ENCODE data around the gene KRTAP12-3. TPM values are rescaled to one million over a fixed set of nuclear protein-coding genes. Genes with fewer than 3 reads are reported as not detected.

Gene KRTAP12-3
- total and polyA plus RNA-seq, 5 donors from 2014 or later: not detected

DNA sequence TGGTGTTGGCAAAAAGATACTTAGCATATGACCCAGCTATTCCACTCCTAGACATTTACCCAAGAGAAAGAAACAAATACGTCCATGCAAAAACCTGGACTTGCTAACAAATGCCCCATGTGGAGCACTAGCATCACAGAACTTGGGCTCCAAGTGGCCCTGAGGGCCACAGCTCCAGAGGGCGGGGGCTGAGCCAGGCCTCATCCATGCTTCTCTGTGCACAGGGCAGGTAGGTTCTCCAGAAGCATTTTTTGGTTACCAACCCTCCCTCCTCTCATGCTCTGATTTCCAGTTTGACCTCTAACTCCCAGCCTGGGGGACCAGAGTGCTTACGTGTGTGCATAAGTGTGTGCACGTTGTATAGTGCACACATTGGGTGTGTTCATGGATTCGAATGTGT, 7.0 kb downstream of the KRTAP12-3 start:
- Histone ChIP-seq H3K9me3 (ENCODE audit: control insufficient read depth in 2 of 2, low read length in 2 of 2) (no peaks in the 10 kb centered on the region), H3K4me1 (ENCODE audit: control insufficient read depth, insufficient read depth, low read length, poor library complexity, severe bottlenecking) (no peaks in the 10 kb centered on the region), H3K27ac (ENCODE audit: insufficient read depth, low read length, poor library complexity, severe bottlenecking) (no peak overlapping the region), H3K36me3 (ENCODE audit: control insufficient read depth, insufficient read depth, low read length) (no peaks in the 10 kb centered on the region), H3K27me3 (ENCODE audit: control insufficient read depth, insufficient read depth, low read length) (peaks cover 11% of the 10 kb centered on the region), H3K4me3 (ENCODE audit: low read depth, low read length) (no peak overlapping the region)
- no peak for ATAC-seq (ENCODE audit: low read depth in 2 of 2)
- H3K27ac Mint-ChIP-seq: no peak overlapping the region
- H3K4me3 Mint-ChIP-seq: no peak overlapping the region
- H3K9me3 Mint-ChIP-seq: peaks cover 0 to 19% (median 5%) of the 10 kb centered on the region in 7 donors
- H3K27me3 Mint-ChIP-seq: peaks cover 35% of the 10 kb centered on the region
- peaks cover 0 to 3% (median 0%) of the 10 kb centered on the region in 4 donors for H3K4me1 Mint-ChIP-seq
- DNase-seq: no peak
- H3K36me3 Mint-ChIP-seq: no peaks in the 10 kb centered on the region

DNA sequence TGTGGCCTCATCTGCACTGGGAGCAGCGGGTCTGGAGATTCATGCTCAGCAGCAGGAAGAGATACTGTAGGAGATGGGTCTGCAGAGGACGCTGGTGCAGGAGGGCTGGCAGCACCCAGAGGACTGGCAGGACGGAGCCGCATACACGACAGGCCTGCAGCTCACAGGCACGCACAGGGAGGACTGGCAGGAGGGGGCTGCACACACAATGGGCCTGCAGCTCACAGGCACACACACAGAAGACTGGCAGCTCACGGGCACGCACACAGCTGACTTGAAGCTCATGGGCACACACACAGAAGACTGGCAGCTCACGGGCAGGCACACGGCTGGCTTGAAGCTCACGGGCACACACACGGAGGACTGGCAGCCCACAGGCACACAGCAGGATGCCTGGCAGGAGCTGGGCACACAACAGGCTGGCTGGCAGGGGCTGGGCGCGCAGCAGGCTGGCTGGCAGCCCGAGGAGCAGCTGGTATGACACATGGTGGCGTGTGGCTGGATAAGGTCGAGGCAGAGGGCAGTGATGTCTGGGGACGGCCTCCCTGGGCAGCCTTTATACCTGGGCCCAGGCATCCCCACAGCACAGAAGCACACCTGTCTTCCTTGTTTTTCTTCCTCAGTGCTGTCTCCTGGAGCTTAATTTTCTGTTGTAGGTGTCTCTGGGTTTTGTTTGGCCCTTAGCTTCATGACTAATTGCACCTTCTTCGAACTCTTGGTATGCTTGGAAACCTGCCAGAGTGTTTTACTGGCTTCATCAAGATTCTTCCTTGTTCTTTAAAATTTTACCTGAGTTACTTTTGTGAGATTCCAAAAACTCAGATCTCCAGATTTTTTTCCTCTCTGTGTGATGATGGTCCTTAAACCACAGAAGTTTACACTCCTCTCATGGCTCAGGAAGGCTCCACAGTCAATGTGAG, 8.9 kb downstream of the KRTAP12-3 start, which contains the start of gene KRTAP12-2:
Gene KRTAP12-2, minus strand, starts transcription at position 527 of the 920 bp plus-strand sequence. Its CDS starts 41 bp downstream, at position 486.
- Histone ChIP-seq H3K4me3 (ENCODE audit: low read depth, low read length) (no peak within 1 kb of the TSS), H3K36me3 (ENCODE audit: control insufficient read depth, insufficient read depth, low read length) (no peaks in the 10 kb centered on the region), H3K9me3 (ENCODE audit: control insufficient read depth in 2 of 2, low read length in 2 of 2) (peaks cover 3 to 9% of the 10 kb centered on the region in 2 experiments), H3K27me3 (ENCODE audit: control insufficient read depth, insufficient read depth, low read length) (peaks cover 9% of the 10 kb centered on the region), H3K4me1 (ENCODE audit: control insufficient read depth, insufficient read depth, low read length, poor library complexity, severe bottlenecking) (no peaks in the 10 kb centered on the region), H3K27ac (ENCODE audit: insufficient read depth, low read length, poor library complexity, severe bottlenecking) (no peak within 1 kb of the TSS)
- peaks cover 0 to 22% (median 7%) of the 10 kb centered on the region in 7 donors for H3K9me3 Mint-ChIP-seq
- no peaks in the 10 kb centered on the region for H3K36me3 Mint-ChIP-seq
- no peak for DNase-seq
- H3K27me3 Mint-ChIP-seq: peaks cover 20% of the 10 kb centered on the region
- H3K27ac Mint-ChIP-seq: no peak within 1 kb of the TSS
- H3K4me1 Mint-ChIP-seq: no peaks in the 10 kb centered on the region
- no peak for ATAC-seq (ENCODE audit: low read depth in 2 of 2)
- no peak within 1 kb of the TSS for H3K4me3 Mint-ChIP-seq

DNA sequence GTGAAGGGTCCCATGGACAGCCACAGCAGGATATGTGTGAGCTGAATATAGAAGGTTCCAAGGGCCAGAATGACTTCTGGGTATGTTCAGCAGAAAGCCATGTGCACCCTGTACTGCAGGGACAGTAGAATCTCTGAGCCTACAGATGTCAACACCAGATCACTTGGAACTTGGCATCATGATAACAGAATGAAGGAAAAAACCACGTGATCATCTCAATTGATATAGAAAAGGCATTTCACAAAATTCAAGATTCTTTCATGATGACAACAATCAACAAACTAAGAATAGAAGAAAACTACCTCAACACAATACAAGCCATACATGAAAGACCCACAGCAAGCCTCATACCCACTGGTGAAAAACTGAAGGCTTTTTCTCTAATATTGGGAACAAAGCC, 9.9 kb downstream of the KRTAP12-3 start:
- H3K27me3 Mint-ChIP-seq: peaks cover 21% of the 10 kb centered on the region
- H3K27ac ChIP-seq (ENCODE audit: insufficient read depth, low read length, poor library complexity, severe bottlenecking): no peak overlapping the region
- H3K36me3 ChIP-seq (ENCODE audit: control insufficient read depth, insufficient read depth, low read length): no peaks in the 10 kb centered on the region
- H3K4me1 ChIP-seq (ENCODE audit: control insufficient read depth, insufficient read depth, low read length, poor library complexity, severe bottlenecking): no peaks in the 10 kb centered on the region
- H3K36me3 Mint-ChIP-seq: no peaks in the 10 kb centered on the region
- H3K4me1 Mint-ChIP-seq: no peaks in the 10 kb centered on the region
- no peak overlapping the region for H3K4me3 ChIP-seq (ENCODE audit: low read depth, low read length)
- no peak overlapping the region for H3K4me3 Mint-ChIP-seq
- no peak overlapping the region for H3K27ac Mint-ChIP-seq
- peaks cover 9% of the 10 kb centered on the region for H3K27me3 ChIP-seq (ENCODE audit: control insufficient read depth, insufficient read depth, low read length)
- peaks cover 0 to 25% (median 7%) of the 10 kb centered on the region in 7 donors for H3K9me3 Mint-ChIP-seq
- peaks cover 10 to 18% of the 10 kb centered on the region in 2 experiments for H3K9me3 ChIP-seq (ENCODE audit: control insufficient read depth in 2 of 2, low read length in 2 of 2)
- DNase-seq: no peak
- ATAC-seq (ENCODE audit: low read depth in 2 of 2): no peak

DNA sequence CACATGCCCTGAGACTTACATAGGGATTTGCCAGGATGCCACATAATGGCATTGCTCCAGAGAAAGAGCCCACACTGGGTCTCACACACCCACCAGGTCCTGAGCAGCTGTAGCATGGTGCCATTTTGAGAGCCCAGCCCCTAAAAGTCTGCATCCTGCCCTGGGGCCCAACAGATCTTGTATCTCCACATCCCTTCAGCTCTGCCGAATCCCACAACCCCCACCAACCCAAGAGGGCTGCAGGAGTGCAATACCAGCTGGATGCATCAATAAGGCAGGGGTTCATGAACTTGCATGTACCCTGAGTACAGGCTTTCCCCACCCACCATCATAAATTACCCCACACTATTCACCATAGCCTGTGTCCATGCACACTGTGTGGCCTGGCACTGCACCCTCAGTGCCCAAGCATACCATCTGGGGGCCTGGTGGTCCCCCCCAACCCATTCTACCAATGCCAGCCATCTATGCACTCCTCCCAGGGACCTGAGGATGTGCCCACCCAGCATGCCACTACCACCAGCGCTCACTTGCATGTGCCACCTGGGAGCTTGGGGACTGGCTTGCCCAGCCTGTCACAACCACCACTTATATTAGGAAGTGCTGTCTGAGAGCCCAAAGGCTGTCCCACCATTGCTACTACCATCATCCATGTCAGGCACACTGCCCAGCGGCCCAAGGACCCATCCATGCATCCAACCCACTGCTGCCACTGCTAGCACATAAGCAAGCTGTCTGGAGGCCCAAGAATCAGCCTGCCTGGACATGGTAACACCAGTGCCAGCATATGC, 13.1 kb downstream of the KRTAP12-3 start:
- Mint-ChIP-seq H3K27ac (no peak overlapping the region), H3K9me3 (peaks cover 2 to 43% (median 11%) of the 10 kb centered on the region in 7 donors)

DNA sequence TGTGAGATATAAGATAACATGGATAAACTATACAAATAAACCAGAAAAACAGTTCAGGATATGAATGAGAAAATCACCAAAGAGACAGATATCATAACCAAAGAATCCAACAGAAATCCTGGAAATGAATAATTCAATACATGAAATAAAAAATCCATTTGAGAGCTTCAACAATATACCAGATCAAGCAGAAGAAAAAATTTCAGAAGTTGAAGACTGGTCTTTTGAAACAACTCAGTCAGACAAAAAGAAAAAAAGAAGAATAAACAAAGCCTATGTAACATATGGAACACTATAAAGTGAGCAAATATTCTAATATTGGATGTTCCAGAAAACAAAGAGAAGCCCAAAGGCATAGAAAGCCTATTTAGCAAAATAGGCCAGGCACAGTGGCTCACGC, 14.2 kb downstream of the KRTAP12-3 start:
- Mint-ChIP-seq H3K9me3 (peaks cover 2 to 43% (median 11%) of the 10 kb centered on the region in 7 donors), H3K36me3 (no peaks in the 10 kb centered on the region), H3K27ac (no peak overlapping the region), H3K27me3 (peaks cover 25% of the 10 kb centered on the region), H3K4me1 (no peaks in the 10 kb centered on the region), H3K4me3 (no peak overlapping the region)
- Histone ChIP-seq H3K4me1 (ENCODE audit: control insufficient read depth, insufficient read depth, low read length, poor library complexity, severe bottlenecking) (no peaks in the 10 kb centered on the region), H3K36me3 (ENCODE audit: control insufficient read depth, insufficient read depth, low read length) (no peaks in the 10 kb centered on the region), H3K27me3 (ENCODE audit: control insufficient read depth, insufficient read depth, low read length) (peaks cover 9% of the 10 kb centered on the region), H3K27ac (ENCODE audit: insufficient read depth, low read length, poor library complexity, severe bottlenecking) (no peak overlapping the region), H3K4me3 (ENCODE audit: low read depth, low read length) (no peak overlapping the region), H3K9me3 (ENCODE audit: control insufficient read depth in 2 of 2, low read length in 2 of 2) (peaks cover 16 to 28% of the 10 kb centered on the region in 2 experiments)
- DNase-seq (no peak), ATAC-seq (ENCODE audit: low read depth in 2 of 2) (no peak)

More for the DNA sequence above, 13.1 kb downstream of the KRTAP12-3 start:
- Mint-ChIP-seq H3K36me3 (no peaks in the 10 kb centered on the region), H3K4me1 (no peaks in the 10 kb centered on the region), H3K4me3 (no peak overlapping the region), H3K27me3 (peaks cover 20% of the 10 kb centered on the region)
- Histone ChIP-seq H3K4me3 (ENCODE audit: low read depth, low read length) (no peak overlapping the region), H3K4me1 (ENCODE audit: control insufficient read depth, insufficient read depth, low read length, poor library complexity, severe bottlenecking) (no peaks in the 10 kb centered on the region), H3K27ac (ENCODE audit: insufficient read depth, low read length, poor library complexity, severe bottlenecking) (no peak overlapping the region), H3K27me3 (ENCODE audit: control insufficient read depth, insufficient read depth, low read length) (peaks cover 9% of the 10 kb centered on the region), H3K9me3 (ENCODE audit: control insufficient read depth in 2 of 2, low read length in 2 of 2) (peaks cover 16 to 28% of the 10 kb centered on the region in 2 experiments), H3K36me3 (ENCODE audit: control insufficient read depth, insufficient read depth, low read length) (no peaks in the 10 kb centered on the region)
- no peak for DNase-seq
- ATAC-seq (ENCODE audit: low read depth in 2 of 2): no peak

DNA sequence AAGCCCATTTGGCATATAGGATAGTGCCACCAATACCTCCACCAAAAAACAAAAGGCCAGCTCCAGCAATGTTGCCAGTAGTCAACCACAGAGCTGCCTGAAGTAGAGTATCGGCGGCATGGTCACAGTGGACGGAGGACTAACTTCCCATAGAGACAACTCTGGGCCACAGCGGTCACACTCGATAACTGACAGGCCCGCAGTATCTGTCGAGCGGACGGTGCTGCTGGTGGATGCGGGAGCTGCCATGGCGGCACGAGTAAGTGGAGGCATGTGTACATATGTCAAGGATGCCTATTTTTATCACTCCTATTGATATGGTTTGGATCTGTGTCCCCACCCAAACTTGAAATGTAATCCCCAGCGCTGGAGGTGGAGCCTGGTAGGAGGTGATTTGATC, 20.1 kb downstream of the KRTAP12-3 start:
- ATAC-seq (ENCODE audit: low read depth in 2 of 2) (no peak), DNase-seq (no peak)
- H3K27ac Mint-ChIP-seq: no peak overlapping the region
- Histone ChIP-seq H3K4me3 (ENCODE audit: low read depth, low read length) (no peak overlapping the region), H3K27ac (ENCODE audit: insufficient read depth, low read length, poor library complexity, severe bottlenecking) (no peak overlapping the region), H3K36me3 (ENCODE audit: control insufficient read depth, insufficient read depth, low read length) (no peaks in the 10 kb centered on the region), H3K4me1 (ENCODE audit: control insufficient read depth, insufficient read depth, low read length, poor library complexity, severe bottlenecking) (no peaks in the 10 kb centered on the region), H3K9me3 (ENCODE audit: control insufficient read depth in 2 of 2, low read length in 2 of 2) (peaks cover 4 to 7% of the 10 kb centered on the region in 2 experiments), H3K27me3 (ENCODE audit: control insufficient read depth, insufficient read depth, low read length) (peaks cover 5% of the 10 kb centered on the region)
- no peaks in the 10 kb centered on the region for H3K36me3 Mint-ChIP-seq
- no peaks in the 10 kb centered on the region for H3K4me1 Mint-ChIP-seq
- H3K27me3 Mint-ChIP-seq: peaks cover 25% of the 10 kb centered on the region
- no peak overlapping the region for H3K4me3 Mint-ChIP-seq
- peaks cover 0 to 21% (median 2%) of the 10 kb centered on the region in 7 donors for H3K9me3 Mint-ChIP-seq

DNA sequence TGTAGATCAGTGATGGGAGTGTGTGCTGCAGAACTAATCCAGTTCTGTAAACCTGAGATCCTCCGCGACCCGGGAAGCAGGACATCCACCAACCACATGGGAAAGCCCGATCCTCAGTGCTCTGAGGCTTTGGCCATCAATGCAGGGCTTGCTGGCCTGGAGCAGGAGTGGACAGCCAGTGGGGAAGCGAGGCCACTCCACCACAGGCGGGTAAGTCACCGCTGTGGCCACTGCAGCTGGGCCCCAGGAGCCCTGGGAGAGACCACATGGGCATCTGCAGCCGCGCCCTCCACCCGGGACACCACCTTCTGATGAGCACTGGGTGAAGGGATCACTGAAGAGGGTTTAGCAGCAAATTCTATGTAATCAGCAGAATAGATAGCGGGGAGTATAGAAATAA, 23.4 kb downstream of the KRTAP12-3 start:
- Mint-ChIP-seq H3K9me3 (peaks cover 0 to 1% (median 0%) of the 10 kb centered on the region in 7 donors), H3K4me1 (peaks cover 0 to 3% (median 0%) of the 10 kb centered on the region in 4 donors), H3K4me3 (no peak overlapping the region), H3K36me3 (no peaks in the 10 kb centered on the region), H3K27ac (no peak overlapping the region), H3K27me3 (peaks cover 23% of the 10 kb centered on the region)
- Histone ChIP-seq H3K4me3 (ENCODE audit: low read depth, low read length) (no peak overlapping the region), H3K9me3 (ENCODE audit: control insufficient read depth in 2 of 2, low read length in 2 of 2) (no peaks in the 10 kb centered on the region), H3K27me3 (ENCODE audit: control insufficient read depth, insufficient read depth, low read length) (peaks cover 5% of the 10 kb centered on the region), H3K27ac (ENCODE audit: insufficient read depth, low read length, poor library complexity, severe bottlenecking) (no peak overlapping the region), H3K4me1 (ENCODE audit: control insufficient read depth, insufficient read depth, low read length, poor library complexity, severe bottlenecking) (no peaks in the 10 kb centered on the region), H3K36me3 (ENCODE audit: control insufficient read depth, insufficient read depth, low read length) (no peaks in the 10 kb centered on the region)
- DNase-seq (no peak), ATAC-seq (ENCODE audit: low read depth in 2 of 2) (no peak)
